GM12872 (cell line): ENCODE results near the gene TRAK1.

ENCODE experiments used
- CTCF ChIP-seq: IDR thresholded peaks from 3 replicates; pipeline ENCODE4 v1.5.1; 2011; ENCODE audit warnings: low read depth, mild to moderate bottlenecking, low read length, moderate library complexity; ENCODE audit not compliant: insufficient read depth

Gene TRAK1

GRCh38 chr3:42123824-42124658, 32.9 kb downstream of the TRAK1 start:
- no peak for TF ChIP-seq CTCF

DNA sequence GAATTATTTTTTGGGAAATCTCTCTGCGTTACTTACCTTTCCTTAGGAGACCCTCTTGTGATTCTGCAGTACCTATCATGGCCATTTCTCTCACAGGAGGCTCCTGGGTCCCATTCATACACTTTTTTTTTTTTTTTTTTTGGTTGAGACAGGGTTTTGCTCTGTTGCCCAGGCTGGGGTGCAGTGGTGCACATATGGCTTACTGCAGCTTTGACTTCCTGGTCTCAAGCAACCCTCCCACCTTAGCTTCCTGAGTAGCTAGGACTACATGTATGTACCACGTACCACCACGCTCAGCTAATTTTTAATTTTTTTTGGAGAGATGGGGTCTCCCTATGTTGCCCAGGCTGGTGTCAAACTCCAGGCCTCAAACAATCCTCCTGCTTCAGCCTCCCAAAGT, 36.1 kb downstream of the TRAK1 start:
- TF ChIP-seq CTCF = no peak

- TF ChIP-seq CTCF = no peak
Observed at GRCh38 chr3:42128526-42128925, 37.4 kb downstream of the TRAK1 start.

DNA sequence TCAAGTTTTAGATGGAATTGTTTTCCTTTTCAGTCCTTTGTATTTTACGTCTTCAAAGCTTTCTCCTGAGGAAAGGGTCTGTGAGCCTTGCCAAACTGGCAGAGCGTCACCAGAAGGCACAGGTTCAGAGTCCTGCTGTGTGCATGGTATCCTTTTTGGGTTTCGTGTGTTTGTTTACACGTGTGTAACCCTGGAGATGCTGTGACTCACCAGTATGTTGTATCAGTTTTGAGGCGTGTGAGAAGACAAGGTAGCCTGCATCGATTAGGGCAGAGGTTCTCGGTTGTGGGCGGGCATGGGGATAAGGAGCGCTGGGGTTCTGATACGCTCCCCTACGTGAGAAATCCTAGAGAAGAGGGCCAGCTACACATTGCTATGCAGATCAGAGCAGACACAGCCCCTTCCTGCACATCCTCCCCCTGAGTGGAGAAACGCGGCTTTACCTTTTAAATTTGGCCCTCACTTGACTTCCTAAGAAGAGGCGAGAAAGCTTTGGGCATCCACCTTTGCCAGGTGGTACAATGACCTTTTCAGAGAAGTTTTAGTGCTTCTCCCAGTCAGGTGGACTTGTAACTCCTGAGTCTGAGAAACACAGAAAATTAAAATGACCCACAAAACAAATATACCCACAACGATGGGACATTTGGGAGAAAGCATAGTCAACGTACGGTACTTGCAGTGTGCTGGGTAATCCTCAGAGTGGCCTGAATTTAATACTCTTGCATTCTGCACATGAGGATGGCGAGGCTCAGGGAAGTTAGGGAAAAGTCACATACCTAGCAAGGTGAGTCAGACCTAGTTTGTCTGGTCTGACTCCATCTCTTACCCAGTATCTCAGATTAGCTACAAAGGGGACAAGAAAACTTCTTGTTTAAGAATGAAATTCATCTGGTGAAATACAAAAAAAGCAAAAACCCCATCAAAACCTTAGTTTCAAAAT, 38.1 kb downstream of the TRAK1 start:
- TF ChIP-seq CTCF = no peak

DNA sequence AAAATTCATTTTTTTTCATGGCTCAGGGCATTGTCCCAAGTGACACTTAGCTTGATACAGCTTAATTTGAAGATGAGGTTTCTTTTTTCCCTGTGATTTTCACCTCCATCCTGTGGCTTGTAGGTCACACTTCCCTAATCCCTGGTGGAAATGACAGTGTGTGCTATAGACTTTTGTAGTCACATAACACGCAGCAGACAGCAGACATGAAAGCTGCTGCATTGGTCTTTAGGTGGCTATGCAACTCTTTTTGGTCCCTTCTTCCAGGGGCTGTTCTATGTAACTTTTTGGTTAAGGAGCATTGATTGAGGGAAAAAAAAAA, 38.8 kb downstream of the TRAK1 start:
- no peak for TF ChIP-seq CTCF

DNA sequence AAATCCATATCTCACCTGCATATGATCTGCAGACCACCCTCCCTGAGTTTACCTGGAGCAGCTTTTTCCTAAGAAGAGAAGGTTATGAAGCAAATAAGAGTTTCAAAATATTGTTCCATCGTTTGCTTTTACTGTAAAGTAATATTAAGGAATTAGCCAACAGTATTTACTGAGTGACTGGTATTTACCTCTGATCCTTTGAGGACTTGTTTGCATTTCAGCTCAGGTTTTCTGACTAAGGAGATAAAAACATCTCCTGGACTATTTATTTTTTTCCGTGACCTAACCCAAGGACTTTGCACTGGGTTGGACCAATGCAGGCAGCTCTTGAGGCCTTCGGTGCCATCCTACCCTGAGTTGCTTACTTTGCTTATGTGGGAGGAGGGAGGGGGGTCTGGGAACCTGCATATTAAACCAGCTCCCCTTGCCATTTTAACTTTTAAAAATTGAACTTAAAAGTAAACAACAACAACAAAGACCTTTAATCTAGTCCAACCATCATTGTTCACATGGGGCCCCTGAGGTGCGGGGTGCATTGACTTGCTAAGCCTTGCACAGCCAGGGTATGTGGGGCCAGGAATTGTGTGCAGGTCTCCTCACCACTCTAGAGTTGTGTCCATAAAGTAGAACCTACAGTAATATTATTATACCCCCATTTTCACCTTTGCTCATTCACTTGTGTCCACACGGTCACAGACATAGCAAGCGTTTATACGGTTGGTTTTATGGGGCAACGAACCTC, 39.3 kb downstream of the TRAK1 start:
- no peak for TF ChIP-seq CTCF
